ENCODE results near the gene ZFP92. TPM values are rescaled to one million over a fixed set of nuclear protein-coding genes. Genes with fewer than 3 reads are reported as not detected.

Gene ZFP92
- total RNA-seq, 1 experiment from 2014 or later, result 0.16 TPM

GRCh38 chrX:153397256-153397960, 13.9 kb upstream of the ZFP92 start:
- Histone ChIP-seq H3K4me3 (ENCODE audit: low read depth, low read length) (no peak overlapping the region), H3K4me1 (no peaks in the 10 kb centered on the region), H3K27me3 (replicated peaks; ENCODE audit: control insufficient read depth, insufficient read depth, low read length) (no peaks in the 10 kb centered on the region), H3K36me3 (ENCODE audit: control insufficient read depth, insufficient read depth, low read length) (no peaks in the 10 kb centered on the region), H3K9me3 (no peaks in the 10 kb centered on the region)
- Mint-ChIP-seq H3K27ac (ENCODE audit: unreplicated experiment) (no peak overlapping the region), H3K36me3 (ENCODE audit: insufficient read depth, unreplicated experiment) (no peaks in the 10 kb centered on the region), H3K4me1 (ENCODE audit: low read depth, unreplicated experiment) (peaks cover 14% of the 10 kb centered on the region), H3K9me3 (ENCODE audit: unreplicated experiment) (no peaks in the 10 kb centered on the region), H3K4me3 (ENCODE audit: unreplicated experiment) (no peak overlapping the region), H3K27me3 (ENCODE audit: insufficient read depth, unreplicated experiment) (no peaks in the 10 kb centered on the region)
- intact Hi-C loops (cut with micrococcal nuclease; ENCODE audit: unreplicated experiment), result no loop called here
- ChIA-PET CTCF (no interaction called here), POLR2A (no interaction called here)
- no peak for TF ChIP-seq CTCF (IDR thresholded peaks at IDR 0.05; ENCODE audit: insufficient read depth in 1 of 2, low read depth in 1 of 2, low read length in 1 of 2, severe bottlenecking in 1 of 2, unreplicated experiment in 1 of 2)
- DNase-seq, result no peak
- no TSS peak for BruUV-seq (replicated peaks)

- peaks cover 6% of the 10 kb centered on the region for H3K27me3 Mint-ChIP-seq (ENCODE audit: insufficient read depth, unreplicated experiment)
- no peak overlapping the region for H3K4me3 Mint-ChIP-seq (ENCODE audit: unreplicated experiment)
- H3K9me3 Mint-ChIP-seq (ENCODE audit: unreplicated experiment), result no peaks in the 10 kb centered on the region
- H3K27ac Mint-ChIP-seq (ENCODE audit: unreplicated experiment), result no peak overlapping the region
- H3K36me3 ChIP-seq (ENCODE audit: control insufficient read depth, insufficient read depth, low read length), result no peaks in the 10 kb centered on the region
- H3K4me3 ChIP-seq (ENCODE audit: low read depth, low read length), result no peak overlapping the region
- BruUV-seq (replicated peaks), result no TSS peak
- no peak for TF ChIP-seq CTCF (IDR thresholded peaks at IDR 0.05; ENCODE audit: insufficient read depth in 1 of 2, low read depth in 1 of 2, low read length in 1 of 2, severe bottlenecking in 1 of 2, unreplicated experiment in 1 of 2)
- no peak for DNase-seq
- H3K27me3 ChIP-seq (replicated peaks; ENCODE audit: control insufficient read depth, insufficient read depth, low read length), result no peaks in the 10 kb centered on the region
- intact Hi-C loops (cut with micrococcal nuclease; ENCODE audit: unreplicated experiment), result no loop called here
- no peaks in the 10 kb centered on the region for H3K9me3 ChIP-seq
- POLR2A ChIA-PET, result no interaction called here
- CTCF ChIA-PET, result no interaction called here
- H3K4me1 Mint-ChIP-seq (ENCODE audit: low read depth, unreplicated experiment), result peaks cover 14% of the 10 kb centered on the region
- no peaks in the 10 kb centered on the region for H3K36me3 Mint-ChIP-seq (ENCODE audit: insufficient read depth, unreplicated experiment)
- H3K4me1 ChIP-seq, result no peaks in the 10 kb centered on the region
Observed at GRCh38 chrX:153398275-153398960, 12.9 kb upstream of the ZFP92 start.

GRCh38 chrX:153400146-153401132, 10.8 kb upstream of the ZFP92 start:
- H3K9me3 ChIP-seq, result no peaks in the 10 kb centered on the region
- H3K36me3 Mint-ChIP-seq (ENCODE audit: insufficient read depth, unreplicated experiment), result no peaks in the 10 kb centered on the region
- POLR2A ChIA-PET, result no interaction called here
- no peaks in the 10 kb centered on the region for H3K4me1 Mint-ChIP-seq (ENCODE audit: low read depth, unreplicated experiment)
- H3K27me3 ChIP-seq (replicated peaks; ENCODE audit: control insufficient read depth, insufficient read depth, low read length), result no peaks in the 10 kb centered on the region
- H3K9me3 Mint-ChIP-seq (ENCODE audit: unreplicated experiment), result no peaks in the 10 kb centered on the region
- H3K27ac Mint-ChIP-seq (ENCODE audit: unreplicated experiment), result no peak overlapping the region
- BruUV-seq (replicated peaks), result no TSS peak
- no peak overlapping the region for H3K4me3 ChIP-seq (ENCODE audit: low read depth, low read length)
- peak; percentile 53 to 65 for TF ChIP-seq CTCF (IDR thresholded peaks at IDR 0.05; ENCODE audit: insufficient read depth in 1 of 2, low read depth in 1 of 2, low read length in 1 of 2, severe bottlenecking in 1 of 2, unreplicated experiment in 1 of 2)
- H3K36me3 ChIP-seq (ENCODE audit: control insufficient read depth, insufficient read depth, low read length), result no peaks in the 10 kb centered on the region
- CTCF ChIA-PET, result no interaction called here
- H3K4me3 Mint-ChIP-seq (ENCODE audit: unreplicated experiment), result no peak overlapping the region
- H3K27me3 Mint-ChIP-seq (ENCODE audit: insufficient read depth, unreplicated experiment), result peaks cover 6% of the 10 kb centered on the region
- no peaks in the 10 kb centered on the region for H3K4me1 ChIP-seq
- intact Hi-C loops (cut with micrococcal nuclease; ENCODE audit: unreplicated experiment), result no loop called here
- peak in 1 of 2 experiments; percentile 43 for DNase-seq

All from Caco-2 (cell line).